ENCODE results near the gene WNK4. TPM values are rescaled to one million over a fixed set of nuclear protein-coding genes. Genes with fewer than 3 reads are reported as not detected.

WNK4 gene
- polyA plus RNA-seq, 3 donors: 8.7 to 11.2 (median 11.0) TPM

DNA sequence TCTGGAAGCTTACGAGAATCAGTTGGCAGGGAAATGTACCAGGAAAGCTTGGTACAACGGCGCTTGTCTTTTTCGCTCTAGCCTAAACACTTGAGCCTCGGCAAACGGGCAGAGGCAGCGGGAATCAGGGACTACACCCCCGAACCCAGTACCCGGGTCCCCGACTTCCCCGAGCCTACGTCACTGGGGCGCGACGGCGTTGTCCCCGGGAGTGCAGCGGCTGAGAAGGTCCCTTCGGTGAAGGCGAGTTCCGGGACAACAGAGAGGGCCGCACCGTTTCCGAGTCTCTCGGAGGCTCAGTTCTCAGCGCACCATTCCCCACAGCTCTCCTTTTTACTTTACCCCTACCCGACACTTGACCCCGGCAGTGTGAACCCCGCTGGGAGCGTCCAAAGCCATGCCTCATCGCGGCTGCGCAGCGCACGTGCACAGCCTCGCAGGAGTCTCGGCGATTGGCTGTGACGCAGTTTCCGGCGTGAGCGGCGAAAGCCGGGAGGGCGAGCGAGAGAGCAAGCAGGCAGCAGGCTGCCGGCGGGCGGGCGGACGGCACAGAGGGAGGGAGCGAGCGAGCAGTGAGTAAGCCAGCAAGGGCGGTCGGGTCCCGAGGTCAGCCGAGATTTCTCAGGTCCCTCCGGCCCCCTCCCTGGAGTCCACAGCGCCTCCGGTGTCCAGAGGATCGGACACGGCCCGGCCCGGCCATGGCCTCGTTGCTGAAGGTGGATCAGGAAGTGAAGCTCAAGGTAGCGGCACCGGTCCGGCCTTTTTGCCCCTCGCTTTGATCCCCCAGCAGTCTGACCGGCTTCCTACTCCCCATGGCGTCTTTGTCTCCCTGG, 52.7 kb downstream of the WNK4 start, which contains the start of gene PSME3:
TSS of gene PSME3 (plus strand) at position 464 of the 833 bp plus-strand sequence. CDS start at position 699, 235 bp downstream.
- DNase-seq (ENCODE audit: low read depth in 3 of 3, low spot score in 2 of 3): peak; percentile 76 to 85 (median 76)

DNA sequence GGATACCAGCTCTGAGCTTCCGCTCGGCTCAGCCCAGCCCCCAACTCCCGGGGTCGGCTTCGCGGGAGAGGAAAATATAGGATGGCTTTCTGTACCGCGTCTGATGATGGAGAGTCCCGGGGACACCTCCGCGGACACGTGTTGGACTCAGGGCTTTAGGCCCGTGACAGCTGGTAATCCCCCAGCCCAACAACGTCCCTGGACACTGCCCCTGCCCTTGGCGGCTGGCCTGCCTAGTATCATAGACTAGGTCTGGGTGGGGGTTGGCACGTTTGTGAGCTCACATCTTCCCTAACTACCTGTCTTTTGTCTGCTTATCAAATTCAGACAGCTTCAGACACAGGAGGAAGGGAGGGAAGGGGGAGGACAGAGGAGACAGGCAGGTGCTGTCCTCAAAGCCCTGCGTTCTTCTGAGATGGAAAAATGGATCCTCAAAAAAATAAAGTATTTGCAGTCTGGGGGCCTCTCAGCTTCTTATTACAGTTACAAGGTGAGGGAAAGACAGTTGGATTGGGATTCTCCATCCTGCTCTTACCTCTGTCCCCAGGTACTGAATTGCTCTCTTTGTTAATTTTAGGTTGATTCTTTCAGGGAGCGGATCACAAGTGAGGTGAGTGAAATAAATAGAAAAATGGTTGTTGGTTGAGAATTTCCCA, 53.5 kb downstream of the WNK4 start:
- DNase-seq (ENCODE audit: low read depth in 3 of 3, low spot score in 2 of 3): no peak

DNA sequence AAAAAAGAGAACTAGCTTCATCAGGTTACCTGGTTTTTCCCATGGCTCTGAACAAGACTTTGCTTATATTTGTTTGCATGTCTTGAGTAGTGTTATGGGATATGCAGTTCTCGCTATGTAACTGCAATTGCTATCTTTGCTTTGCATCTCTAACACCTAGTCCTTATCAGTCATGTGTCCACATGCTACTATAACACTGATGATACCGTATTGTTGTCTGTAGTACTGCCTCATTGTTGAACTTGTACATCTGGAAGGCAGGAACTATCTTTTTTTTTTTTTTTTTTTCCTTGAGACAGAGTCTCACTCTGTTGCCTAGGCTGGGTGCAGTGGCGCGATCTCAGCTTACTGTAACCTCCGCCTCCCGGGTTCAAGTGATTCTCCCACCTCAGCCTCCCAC, 55.3 kb downstream of the WNK4 start:
- DNase-seq (ENCODE audit: low read depth in 3 of 3, low spot score in 2 of 3): no peak

DNA sequence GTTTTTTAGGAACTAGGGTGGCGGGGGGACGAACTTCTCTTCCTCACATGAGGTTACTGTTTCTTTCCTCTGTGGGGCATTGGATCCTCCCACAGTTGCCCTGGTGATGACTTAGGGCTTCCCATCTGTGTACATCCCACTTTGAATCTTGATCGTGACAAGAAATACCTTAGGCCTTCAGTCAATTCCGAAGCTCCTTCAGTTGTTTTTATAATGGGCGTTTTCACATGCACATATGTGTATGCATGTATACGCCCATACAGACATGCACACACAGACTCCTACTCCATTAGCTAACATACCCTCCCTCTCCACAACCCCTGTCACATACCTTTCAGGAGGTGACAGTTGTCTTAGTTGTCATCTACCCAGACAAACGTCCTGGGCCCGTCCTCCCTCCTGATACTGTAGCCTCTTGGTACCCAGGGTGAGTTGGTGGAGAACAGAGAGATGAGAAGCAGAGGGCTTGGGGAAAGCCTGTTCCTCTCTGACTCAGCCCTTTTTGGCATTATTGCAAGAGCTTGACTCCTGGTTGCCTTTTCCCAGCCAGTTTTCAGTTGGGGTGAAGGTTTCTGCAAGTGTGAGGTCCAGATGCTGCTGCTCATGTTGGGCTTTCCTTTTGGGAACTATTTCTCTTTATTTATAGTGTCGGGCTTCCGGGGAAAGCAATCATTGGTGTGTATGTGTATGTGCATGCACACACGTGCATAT, 61.7 kb downstream of the WNK4 start:
- no peak for DNase-seq (ENCODE audit: low read depth in 3 of 3, low spot score in 2 of 3)

DNA sequence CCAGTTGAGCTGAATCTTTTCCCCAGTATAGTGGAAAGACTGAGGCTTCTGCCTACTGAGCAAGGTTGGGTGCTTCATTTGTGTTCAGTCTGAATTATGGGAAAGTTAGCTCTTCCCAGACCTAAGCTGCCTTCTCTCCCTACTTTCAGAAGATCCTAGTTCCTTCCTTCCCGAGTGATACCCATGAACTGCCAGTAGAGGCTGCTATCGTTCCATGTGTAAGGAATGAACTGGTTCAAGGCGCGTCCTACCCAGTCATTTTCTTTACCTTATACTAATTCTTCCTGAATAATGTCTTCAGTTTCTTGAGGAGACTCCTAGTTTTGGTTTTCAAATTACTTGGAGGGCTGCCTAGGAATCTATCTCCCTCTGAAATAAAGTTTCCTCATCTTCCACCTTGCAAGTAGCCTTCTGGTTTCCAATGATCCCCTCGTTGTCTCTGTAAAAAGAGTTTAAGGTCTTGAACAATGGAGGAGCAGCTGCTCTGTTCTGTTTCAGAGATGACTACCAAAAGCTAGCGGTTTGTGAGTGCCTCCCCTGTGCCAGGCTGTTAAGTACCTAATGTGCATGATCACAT, 63.0 kb downstream of the WNK4 start:
- DNase-seq (ENCODE audit: low read depth in 3 of 3, low spot score in 2 of 3): no peak

DNA sequence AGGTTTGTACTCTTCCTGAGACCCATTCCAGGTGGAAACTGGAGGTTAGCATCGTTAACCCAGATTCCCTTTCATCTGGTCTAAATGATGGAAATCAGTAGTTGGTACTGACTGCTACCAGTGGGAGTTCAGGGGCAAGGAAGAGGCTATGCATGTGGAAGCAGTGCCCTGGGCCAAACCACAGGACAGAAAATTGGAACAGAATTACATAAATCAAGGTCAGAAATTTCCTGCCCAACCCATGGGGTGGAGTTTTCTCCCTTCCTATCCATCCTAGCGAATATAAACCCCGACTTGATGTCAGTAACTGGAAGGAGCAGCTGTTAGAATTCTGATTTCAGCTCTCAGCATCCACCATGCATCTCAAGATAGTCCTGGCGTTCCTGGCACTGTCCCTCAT, 63.9 kb downstream of the WNK4 start, which contains the start of gene AOC2:
TSS of gene AOC2 (plus strand) at position 310 of the 400 bp plus-strand sequence. CDS start at position 357, 47 bp downstream.
- no peak for DNase-seq (ENCODE audit: low read depth in 3 of 3, low spot score in 2 of 3)

DNA sequence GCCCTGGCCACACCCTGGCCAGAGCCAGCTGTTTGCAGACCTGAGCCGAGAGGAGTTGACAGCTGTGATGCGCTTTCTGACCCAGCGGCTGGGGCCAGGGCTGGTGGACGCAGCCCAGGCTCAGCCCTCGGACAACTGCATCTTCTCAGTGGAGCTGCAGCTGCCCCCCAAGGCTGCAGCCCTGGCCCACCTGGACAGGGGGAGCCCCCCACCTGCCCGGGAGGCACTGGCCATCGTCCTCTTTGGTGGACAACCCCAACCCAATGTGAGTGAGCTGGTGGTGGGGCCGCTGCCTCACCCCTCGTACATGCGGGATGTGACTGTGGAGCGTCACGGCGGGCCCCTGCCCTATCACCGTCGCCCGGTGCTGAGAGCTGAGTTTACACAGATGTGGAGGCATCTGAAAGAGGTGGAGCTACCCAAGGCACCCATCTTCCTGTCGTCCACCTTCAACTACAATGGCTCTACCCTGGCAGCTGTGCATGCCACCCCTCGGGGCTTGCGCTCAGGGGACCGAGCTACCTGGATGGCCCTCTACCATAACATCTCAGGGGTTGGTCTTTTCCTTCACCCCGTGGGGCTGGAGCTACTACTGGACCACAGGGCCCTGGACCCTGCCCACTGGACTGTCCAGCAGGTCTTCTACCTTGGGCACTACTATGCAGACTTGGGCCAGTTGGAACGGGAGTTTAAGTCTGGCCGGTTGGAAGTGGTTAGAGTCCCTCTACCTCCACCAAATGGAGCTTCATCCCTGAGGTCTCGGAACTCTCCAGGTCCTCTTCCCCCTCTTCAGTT, 64.5 kb downstream of the WNK4 start:
- DNase-seq (ENCODE audit: low read depth in 3 of 3, low spot score in 2 of 3): no peak

DNA sequence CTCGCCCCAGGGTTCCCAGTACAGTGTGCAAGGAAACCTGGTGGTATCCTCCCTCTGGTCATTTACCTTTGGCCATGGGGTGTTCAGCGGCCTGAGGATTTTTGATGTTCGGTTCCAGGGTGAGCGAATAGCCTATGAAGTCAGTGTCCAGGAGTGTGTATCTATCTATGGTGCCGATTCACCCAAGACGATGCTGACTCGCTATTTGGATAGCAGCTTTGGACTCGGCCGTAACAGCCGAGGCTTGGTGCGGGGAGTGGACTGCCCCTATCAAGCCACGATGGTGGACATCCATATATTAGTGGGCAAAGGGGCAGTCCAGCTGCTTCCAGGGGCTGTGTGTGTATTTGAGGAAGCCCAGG, 65.1 kb downstream of the WNK4 start:
- DNase-seq (ENCODE audit: low read depth in 3 of 3, low spot score in 2 of 3): no peak

DNA sequence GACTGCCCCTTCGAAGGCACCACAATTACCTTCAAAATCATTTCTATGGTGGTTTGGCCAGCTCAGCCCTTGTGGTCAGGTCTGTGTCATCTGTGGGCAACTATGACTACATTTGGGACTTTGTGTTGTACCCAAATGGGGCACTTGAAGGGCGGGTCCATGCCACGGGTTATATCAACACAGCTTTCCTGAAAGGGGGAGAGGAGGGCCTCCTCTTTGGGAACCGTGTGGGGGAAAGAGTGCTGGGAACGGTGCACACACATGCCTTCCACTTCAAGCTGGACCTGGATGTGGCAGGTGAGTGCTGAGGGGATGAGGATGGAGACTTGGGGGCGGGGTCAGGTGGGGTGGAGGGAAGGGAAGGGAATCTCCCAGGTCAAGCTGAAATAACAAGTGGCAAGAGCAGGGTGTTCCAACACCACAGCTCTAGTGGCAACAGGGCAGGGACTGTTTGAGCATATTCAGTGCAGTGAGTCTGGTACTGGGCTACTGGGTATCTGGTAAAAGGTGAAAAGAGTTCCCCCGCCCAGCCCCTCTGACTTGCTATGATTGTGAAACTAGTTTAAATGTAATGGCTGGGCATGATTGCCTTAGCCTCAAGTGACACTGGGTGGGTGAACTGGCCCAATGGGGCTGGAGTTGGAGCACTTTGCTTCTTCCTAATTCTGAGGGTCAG, 65.6 kb downstream of the WNK4 start:
- DNase-seq (ENCODE audit: low read depth in 3 of 3, low spot score in 2 of 3): no peak

Other genes with a start within 250 kb of the WNK4 start
- 10 to 100 TPM; 18.1 to 22.8 (median 20.4) TPM for gene NAGLU, start 244.4 kb upstream of the WNK4 start, polyA plus RNA-seq (ENCODE audit: insufficient read length in 3 of 3)
- gene HSD17B1, start 227.7 kb upstream of the WNK4 start, polyA plus RNA-seq (ENCODE audit: insufficient read length in 3 of 3): 1 to 10 TPM; 3.0 to 4.1 (median 3.6) TPM
- gene COASY, start 218.5 kb upstream of the WNK4 start, polyA plus RNA-seq (ENCODE audit: insufficient read length in 3 of 3): 10 to 100 TPM; 54.0 to 58.4 (median 54.8) TPM
- gene MLX, start 213.5 kb upstream of the WNK4 start, polyA plus RNA-seq (ENCODE audit: insufficient read length in 3 of 3): 10 to 100 TPM; 33.9 to 35.7 (median 34.7) TPM
- 10 to 100 TPM; 16.3 to 21.5 (median 19.0) TPM for gene PSMC3IP, start 202.9 kb upstream of the WNK4 start, polyA plus RNA-seq (ENCODE audit: insufficient read length in 3 of 3)
- gene RETREG3, start 171.2 kb upstream of the WNK4 start, polyA plus RNA-seq (ENCODE audit: insufficient read length in 3 of 3): 10 to 100 TPM; 43.1 to 44.1 (median 43.3) TPM
- gene TUBG1, start 170.9 kb upstream of the WNK4 start, polyA plus RNA-seq (ENCODE audit: insufficient read length in 3 of 3): 10 to 100 TPM; 53.5 to 63.6 (median 54.5) TPM
- gene TUBG2, start 121.3 kb upstream of the WNK4 start, polyA plus RNA-seq (ENCODE audit: insufficient read length in 3 of 3): 10 to 100 TPM; 19.5 to 20.7 (median 20.0) TPM
- 10 to 100 TPM; 11.0 to 12.7 (median 11.5) TPM for gene PLEKHH3, start 103.6 kb upstream of the WNK4 start, polyA plus RNA-seq (ENCODE audit: insufficient read length in 3 of 3)
- gene CCR10, start 98.8 kb upstream of the WNK4 start, polyA plus RNA-seq (ENCODE audit: insufficient read length in 3 of 3): 1 to 10 TPM in 2 of 3 donors, under 1 TPM in 1; 0.87 to 1.1 (median 1.0) TPM
- gene CNTNAP1, start 98.1 kb upstream of the WNK4 start, polyA plus RNA-seq (ENCODE audit: insufficient read length in 3 of 3): 1 to 10 TPM; 6.4 to 7.1 (median 7.0) TPM
- 10 to 100 TPM; 37.3 to 44.1 (median 40.8) TPM for gene EZH1, start 35.6 kb upstream of the WNK4 start, polyA plus RNA-seq (ENCODE audit: insufficient read length in 3 of 3)
- 10 to 100 TPM; 87.3 to 96.7 (median 92.2) TPM for gene RAMP2, start 19.4 kb upstream of the WNK4 start, polyA plus RNA-seq (ENCODE audit: insufficient read length in 3 of 3)
- gene VPS25, start 7.2 kb upstream of the WNK4 start, polyA plus RNA-seq (ENCODE audit: insufficient read length in 3 of 3): 100 to 1,000 TPM in 1 of 3 donors, 10 to 100 TPM in 2; 95.3 to 105 (median 97.8) TPM
- 100 to 1,000 TPM; 162 to 191 (median 178) TPM for gene COA3, start 18.1 kb downstream of the WNK4 start, polyA plus RNA-seq (ENCODE audit: insufficient read length in 3 of 3)
- gene CNTD1, start 18.3 kb downstream of the WNK4 start, polyA plus RNA-seq (ENCODE audit: insufficient read length in 3 of 3): 1 to 10 TPM; 1.6 to 2.0 (median 1.7) TPM
- gene BECN1, start 43.7 kb downstream of the WNK4 start, polyA plus RNA-seq (ENCODE audit: insufficient read length in 3 of 3): 10 to 100 TPM; 74.8 to 80.9 (median 78.8) TPM
- gene PSME3, start 52.8 kb downstream of the WNK4 start, polyA plus RNA-seq (ENCODE audit: insufficient read length in 3 of 3): 100 to 1,000 TPM; 109 to 116 (median 114) TPM
- under 1 TPM; 0.74 to 0.82 (median 0.80) TPM for gene AOC2, start 64.0 kb downstream of the WNK4 start, polyA plus RNA-seq (ENCODE audit: insufficient read length in 3 of 3)
- 1 to 10 TPM; 4.8 to 6.2 (median 5.3) TPM for gene AOC3, start 70.6 kb downstream of the WNK4 start, polyA plus RNA-seq (ENCODE audit: insufficient read length in 3 of 3)
- 1 to 10 TPM; 4.3 to 7.0 (median 6.5) TPM for gene G6PC1, start 120.2 kb downstream of the WNK4 start, polyA plus RNA-seq (ENCODE audit: insufficient read length in 3 of 3)
- gene AARSD1, start 183.8 kb downstream of the WNK4 start, polyA plus RNA-seq (ENCODE audit: insufficient read length in 3 of 3): 10 to 100 TPM; 53.2 to 55.5 (median 54.0) TPM
- 1 to 10 TPM; 1.8 to 2.3 (median 1.9) TPM for gene PTGES3L, start 199.5 kb downstream of the WNK4 start, polyA plus RNA-seq (ENCODE audit: insufficient read length in 3 of 3)
- gene RUNDC1, start 200.0 kb downstream of the WNK4 start, polyA plus RNA-seq (ENCODE audit: insufficient read length in 3 of 3): 10 to 100 TPM; 15.9 to 16.6 (median 16.5) TPM
- 1,000 to 10,000 TPM; 1,375 to 1,510 (median 1,475) TPM for gene RPL27, start 217.8 kb downstream of the WNK4 start, polyA plus RNA-seq (ENCODE audit: insufficient read length in 3 of 3)
- 10 to 100 TPM in 2 of 3 donors, 1 to 10 TPM in 1; 9.2 to 12.7 (median 10.5) TPM for gene IFI35, start 226.2 kb downstream of the WNK4 start, polyA plus RNA-seq (ENCODE audit: insufficient read length in 3 of 3)
- 100 to 1,000 TPM; 125 to 133 (median 133) TPM for gene VAT1, start 241.8 kb downstream of the WNK4 start, polyA plus RNA-seq (ENCODE audit: insufficient read length in 3 of 3)
- 1 to 10 TPM; 3.1 to 4.0 (median 3.5) TPM for gene RND2, start 244.6 kb downstream of the WNK4 start, polyA plus RNA-seq (ENCODE audit: insufficient read length in 3 of 3)

All from right renal cortex interstitium (tissue), 3 donors.